Fibroblast of skin of back (primary cell): ENCODE results near the gene PPP2R2D.
"Not testable (repeated sequence)": the region's sequence is repeated elsewhere in the genome, so short reads cannot be mapped to it uniquely, and the experiment has no call there.

Experiments used
- DNase-seq: peaks from one replicate; pipeline ENCODE4 v3.0.0-alpha.2; 2013

PPP2R2D gene

DNA sequence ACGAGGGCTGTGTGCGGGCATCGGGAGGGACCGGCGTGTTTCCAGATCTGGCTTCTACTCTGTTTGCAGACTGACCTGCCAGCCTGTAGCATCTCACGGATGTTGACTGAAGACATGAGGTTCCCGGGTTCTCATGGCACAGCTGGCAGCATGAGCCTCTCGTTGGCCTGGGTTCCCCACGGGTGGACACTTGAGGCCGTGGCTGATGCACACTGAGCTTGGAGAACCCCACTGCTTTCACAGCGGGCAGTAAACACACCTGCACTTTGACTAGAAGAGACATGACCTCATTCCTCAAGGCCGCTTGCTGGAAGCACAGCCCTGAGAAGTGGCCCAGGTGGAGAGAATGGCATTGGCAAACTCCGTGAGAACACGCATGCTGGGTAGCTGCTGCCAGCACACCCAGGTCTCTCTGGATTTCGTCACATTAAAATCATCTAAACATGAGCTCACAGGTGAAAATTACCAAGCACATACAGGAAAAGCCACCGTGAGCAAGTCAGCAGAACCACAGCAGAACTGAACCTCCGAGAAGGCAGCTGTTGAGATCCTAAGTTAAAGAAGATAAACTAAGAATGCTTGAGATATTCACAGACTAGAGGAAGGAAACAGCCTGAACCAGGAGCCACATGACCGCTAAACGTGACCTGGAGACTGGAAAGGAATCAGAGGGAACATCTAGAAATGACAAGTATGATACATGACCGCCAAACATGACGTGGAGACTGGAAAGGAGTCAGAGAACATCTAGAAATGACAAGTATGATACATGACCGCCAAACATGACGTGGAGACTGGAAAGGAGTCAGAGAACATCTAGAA, 48.4 kb downstream of the PPP2R2D start:
- no peak for DNase-seq

GRCh38 chr10:131949908-131950307, 49.1 kb downstream of the PPP2R2D start:
- not testable (repeated sequence) for DNase-seq

- DNase-seq, result no peak
Measured at GRCh38 chr10:131954356-131954965, 53.7 kb downstream of the PPP2R2D start.

GRCh38 chr10:131955591-131956340, 55.0 kb downstream of the PPP2R2D start:
- DNase-seq, result no peak

DNA sequence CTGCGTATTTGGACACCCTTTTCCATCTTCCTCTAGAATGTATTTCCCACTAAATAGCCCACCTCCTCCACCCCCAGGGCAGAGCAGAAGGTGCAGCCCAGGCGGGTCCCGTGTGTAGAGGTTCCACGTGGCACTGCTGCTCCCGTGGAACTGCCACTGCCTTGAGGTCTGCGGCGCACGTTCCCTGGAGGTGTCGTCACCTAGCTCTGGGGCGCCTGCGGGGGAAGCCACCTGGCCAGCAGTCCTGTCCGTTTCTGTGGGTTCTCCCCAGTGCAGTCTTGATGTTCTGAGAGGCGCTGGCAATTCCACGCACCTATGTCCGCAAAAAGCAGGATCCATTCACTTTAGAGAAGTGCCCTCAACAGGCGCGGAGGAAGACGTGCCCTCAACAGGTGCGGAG, 59.0 kb downstream of the PPP2R2D start:
- DNase-seq, result no peak

- DNase-seq, result no peak
Measured at GRCh38 chr10:131960631-131961046, 59.8 kb downstream of the PPP2R2D start.

- no peak for DNase-seq
Measured at GRCh38 chr10:131961047-131961776, 60.4 kb downstream of the PPP2R2D start.

DNA sequence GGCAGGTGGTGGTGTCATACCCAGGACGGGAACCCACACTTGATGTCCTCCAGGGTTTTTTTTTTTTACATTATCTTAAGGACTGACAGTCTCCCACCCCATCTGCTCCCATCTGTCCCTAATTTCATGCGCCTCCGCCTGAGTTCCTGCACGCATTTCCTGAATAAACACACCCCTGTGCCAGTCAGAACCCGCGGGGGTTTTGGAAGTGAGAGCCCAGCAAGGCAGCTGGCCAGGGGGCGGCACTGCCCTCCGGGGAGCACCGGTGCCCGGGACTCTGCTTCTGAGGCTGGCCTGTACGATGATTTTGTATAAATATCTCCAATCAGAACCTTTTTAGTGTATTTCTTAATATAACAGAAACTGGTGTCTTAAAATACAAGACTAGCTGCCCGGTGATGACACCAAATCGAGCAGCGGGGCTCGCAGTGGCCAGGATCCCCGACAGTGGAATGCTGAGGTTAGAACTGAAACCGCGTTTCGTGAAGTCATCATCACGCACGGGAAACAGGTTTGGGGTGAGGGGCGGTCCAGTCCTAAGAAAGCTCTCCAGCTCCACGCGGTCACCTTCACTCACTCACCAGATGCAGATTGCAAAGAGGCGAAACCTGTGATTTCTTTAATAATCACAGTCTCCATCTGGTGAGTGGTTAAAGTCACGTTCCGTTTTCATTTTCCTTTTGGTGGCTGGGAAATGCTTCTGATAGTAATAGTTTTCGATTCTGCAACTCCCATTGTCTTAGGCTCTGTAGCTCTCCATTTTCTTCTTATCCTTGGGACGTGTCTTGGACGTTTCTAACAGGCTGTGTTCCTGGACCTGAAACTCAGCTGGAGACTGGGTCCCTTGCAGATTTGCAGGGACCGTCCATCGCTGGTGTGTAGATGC, 61.2 kb downstream of the PPP2R2D start:
- no peak for DNase-seq

GRCh38 chr10:131963350-131963749, 62.5 kb downstream of the PPP2R2D start:
- no peak for DNase-seq

DNA sequence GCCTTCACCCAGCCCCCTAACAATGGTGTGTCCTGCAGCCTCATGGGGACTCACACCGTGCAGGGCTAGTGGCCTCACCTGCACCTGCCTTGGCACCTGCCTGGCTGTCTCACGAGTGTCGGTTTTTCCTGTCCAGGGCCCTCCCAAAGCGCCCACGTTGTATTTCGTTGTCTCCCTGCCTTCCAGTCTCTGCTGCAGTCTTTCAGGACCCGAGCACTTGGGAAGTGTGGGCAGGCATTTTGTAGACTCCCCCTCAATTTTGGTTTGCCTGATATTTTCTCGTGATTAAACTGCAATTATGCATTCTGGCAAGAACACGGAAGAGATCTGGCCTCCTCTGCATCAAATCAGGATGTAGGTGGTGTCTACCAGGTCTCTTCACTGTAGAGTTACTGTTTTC, 63.0 kb downstream of the PPP2R2D start:
- DNase-seq, result no peak

DNA sequence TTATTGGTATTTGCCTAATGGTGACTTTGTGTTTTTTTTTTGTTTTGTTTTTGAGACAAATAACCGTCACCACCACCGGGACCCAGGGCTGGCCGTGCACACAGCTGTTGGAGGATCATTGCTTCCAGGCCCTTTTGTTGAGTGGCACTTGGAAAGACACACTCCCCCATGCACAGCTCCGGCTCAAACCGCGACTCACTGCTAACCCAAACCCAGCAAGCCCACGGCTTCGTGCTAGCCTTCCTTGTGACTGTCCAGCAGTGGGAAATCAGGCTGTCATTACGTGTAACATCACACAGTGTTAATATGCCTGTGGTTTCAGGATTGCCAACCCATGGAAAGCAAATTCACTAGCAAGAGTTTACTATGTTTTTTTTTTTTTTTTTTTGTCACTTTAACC, 63.5 kb downstream of the PPP2R2D start:
- DNase-seq, result no peak

GRCh38 chr10:131968949-131969348, 68.1 kb downstream of the PPP2R2D start:
- DNase-seq, result no peak

GRCh38 chr10:131970946-131971345, 70.1 kb downstream of the PPP2R2D start:
- no peak for DNase-seq

DNA sequence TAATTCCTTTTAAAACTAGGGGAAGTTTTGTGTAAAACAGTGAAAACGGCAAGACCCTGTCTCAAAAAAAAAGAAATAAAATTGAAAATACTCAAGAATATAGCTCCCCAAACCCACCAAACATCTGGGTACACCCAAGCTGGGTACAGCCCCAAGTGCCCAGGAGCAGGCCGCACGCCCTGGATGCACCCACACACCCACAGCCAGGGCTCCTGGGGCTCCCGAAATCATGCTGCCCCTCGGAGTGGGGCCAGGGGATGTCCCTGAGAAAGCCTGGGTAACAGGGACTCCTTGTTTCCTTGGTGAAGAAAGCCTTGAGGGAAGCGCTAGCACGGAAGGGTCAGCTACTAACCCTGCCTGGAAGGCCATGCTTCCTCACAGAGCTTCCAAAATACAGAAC, 70.8 kb downstream of the PPP2R2D start:
- no peak for DNase-seq

DNA sequence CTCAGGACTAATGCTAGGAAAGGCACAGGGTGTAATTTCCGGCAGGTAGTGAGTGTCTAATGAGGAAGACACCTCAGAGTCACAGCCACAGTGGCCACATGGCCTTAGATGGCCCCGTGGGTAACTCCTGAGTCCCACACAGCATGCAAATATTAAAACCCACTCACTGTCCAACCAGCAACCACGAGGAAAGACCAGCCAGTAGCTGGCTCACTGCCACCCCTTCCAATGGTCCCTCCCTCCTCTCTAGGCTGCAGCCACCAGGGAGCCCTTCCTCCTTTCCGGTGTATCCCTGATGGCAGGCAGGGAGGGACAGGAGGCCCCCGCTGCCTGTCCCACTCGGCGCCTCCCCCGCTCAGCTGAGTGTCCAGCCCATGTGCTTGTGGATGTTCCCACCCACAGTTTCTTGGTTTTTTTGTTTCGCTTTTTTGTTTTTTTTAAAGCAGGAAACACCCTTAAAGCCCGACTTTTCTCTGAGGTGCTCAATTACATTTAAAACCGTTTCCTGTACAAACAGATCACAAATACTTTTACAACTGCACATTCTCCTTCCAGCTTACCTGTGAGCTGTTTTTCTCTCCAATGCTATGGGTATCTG, 71.8 kb downstream of the PPP2R2D start:
- DNase-seq, result peak; percentile 47

DNA sequence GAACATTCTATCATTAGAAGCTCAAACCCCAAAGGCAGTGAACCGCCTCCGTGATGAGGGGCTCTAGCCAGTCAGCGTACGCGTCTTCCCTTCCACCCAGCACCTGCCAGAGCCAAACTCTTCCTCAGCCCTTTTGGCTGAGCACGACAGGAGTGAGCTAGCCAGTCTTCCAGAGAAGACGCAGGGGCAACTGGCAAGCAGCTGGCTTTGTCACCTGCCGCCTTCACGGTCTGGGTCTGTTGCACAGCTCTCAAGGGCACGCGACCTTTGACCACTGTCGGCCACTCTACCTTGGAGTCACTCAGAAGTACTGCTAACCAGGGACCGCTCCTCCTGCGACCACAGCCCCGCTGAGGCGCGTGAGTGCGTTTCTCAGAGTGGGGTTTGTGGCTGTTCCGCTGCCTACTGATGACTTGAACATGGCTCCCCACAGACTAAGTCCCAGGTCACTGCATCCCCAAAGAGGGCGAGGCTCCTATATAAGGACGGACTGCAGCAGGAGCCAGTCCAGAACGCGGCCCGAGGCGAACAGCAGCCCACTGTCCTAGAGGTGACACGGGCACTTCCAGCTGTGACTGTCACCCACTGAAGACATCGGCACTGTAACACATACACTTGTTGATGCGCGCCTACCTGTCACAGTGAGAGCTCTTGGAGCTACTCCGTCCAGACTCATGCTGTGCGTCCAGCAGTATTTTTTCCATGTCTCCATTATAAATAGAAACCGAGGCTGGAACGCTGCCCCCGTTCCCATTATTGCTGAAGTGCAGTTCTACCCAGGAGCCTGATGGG, 72.5 kb downstream of the PPP2R2D start:
- no peak for DNase-seq

DNA sequence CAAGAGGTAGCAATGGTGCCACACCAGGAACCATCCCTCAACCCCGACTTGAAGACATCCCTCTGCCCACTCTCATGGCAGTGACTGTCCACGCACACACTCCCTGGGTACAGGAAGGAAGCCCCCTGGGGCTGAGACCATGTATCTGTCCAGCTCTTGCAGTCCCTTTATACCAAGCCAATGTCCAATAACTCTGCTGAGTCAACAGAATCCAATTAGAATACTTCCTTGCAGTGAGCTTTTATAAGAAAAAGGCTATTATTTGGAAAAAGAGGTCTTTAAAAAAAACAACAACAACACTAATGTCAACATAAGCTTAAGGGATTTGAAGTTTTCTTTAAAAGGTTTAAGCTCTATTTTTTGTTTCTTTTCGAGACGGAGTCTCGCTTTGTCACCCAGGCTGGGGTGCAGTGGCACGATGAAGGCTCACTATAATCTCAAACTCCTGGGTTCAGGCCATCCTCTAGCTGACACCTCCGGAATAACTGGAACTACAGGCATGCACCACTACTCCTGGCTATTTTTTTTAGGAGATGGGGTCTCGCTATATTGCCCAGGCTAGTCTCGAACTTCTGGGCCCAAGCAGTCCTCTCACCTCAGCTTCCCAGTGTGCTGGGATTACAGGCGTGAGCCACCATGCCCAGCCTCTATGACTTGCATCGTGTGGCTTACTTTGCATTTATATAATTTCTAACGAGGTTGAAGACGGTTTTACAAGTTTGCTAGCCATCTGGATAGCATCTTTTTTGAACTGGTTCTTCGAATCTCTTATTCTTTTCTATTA, 73.4 kb downstream of the PPP2R2D start:
- no peak for DNase-seq

- DNase-seq, result no peak
Measured at GRCh38 chr10:131975003-131975402, 74.2 kb downstream of the PPP2R2D start.

GRCh38 chr10:131975796-131976195, 75.0 kb downstream of the PPP2R2D start:
- DNase-seq, result no peak
